HG03064 (cell line): ENCODE measurements around the gene MAGI1.

Experiments used
- ATAC-seq: cut with Tn5 transposase; IDR thresholded peaks from one replicate; pipeline ENCODE4 v1.9.1; 2021; ENCODE audit warnings: low read depth; ENCODE audit not compliant: unreplicated experiment

The MAGI1 gene

DNA sequence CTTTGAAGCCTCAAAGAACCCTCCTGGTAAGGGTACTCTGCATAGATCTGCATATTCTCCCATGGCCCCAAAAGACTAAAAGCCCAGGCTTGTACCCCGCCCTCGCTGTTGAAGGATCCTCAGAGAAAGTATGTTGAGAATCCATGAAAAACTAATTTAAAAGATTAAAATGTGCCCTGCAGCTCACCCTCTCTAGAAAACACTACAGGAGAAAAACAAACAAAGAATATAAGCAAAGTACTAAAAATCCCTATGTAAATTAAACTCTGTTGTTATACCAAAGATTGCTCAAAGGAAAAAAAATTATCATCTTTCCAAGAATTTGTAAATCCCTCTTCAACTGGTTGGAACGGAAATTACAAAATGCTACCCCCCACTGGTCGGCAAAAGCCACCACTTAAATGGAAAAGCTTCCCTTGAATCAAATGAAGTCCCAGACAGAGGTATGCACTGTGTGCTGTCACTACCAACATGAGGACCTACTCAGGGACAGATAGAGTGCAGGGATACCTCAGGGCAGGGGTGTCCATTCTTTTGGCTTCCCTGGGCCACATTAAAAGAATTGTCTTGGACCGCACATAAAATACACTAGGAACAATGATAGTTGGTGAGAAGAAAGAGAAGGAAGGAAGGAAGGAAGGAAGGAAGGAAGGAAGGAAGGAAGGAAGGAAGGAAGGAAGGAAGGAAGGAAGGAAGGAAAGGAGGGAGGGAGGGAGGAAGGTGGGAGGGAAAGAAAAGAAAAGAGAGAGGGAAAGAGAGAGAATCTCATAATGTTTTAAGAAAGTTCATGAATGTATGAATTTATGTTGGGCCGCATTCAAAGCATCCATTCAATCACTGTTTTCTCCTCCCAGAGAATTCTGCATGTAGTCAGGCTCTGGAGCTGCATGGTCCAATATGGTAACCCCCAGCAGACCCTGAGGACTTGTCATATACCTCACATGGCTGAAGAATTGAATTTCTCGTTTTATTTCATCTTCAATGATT lies 88.1 kb downstream of the MAGI1 start:
- ATAC-seq = no peak

DNA sequence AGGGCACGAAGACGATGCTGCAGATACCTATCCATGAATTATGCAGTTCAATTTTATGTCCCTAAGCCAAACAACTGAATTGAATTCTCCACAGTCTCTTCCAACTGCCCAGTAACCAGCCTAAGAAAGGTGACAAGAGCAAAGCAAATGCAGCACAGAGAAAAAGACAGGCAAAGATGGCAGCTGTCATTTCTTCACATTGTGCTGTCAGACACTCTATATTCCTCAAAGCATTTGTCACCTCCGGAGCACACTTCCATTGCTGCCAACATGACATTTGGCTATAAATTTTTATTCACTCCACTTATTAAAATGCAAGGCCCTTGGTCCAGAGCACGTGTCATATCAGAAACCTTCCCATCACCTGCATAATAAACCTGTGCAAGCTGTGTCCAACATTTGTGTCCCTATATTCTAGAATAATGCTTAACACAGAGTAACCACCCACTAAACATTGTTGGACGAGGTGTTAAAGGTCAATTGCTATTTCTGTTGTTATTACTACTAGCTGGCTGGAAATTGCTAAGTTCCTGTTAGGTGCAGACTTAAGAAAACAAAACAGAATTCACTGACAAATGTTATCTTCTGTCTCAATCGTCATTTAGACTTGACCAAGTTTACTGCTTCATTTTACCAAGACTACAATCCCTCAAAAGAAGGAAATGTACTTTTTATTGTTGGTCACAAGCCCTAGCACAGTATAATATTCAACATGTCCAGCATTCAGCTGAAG lies 89.7 kb downstream of the MAGI1 start:
- ATAC-seq = no peak

GRCh38 chr3:65946438-65946837 lies 92.3 kb downstream of the MAGI1 start:
- ATAC-seq = no peak

DNA sequence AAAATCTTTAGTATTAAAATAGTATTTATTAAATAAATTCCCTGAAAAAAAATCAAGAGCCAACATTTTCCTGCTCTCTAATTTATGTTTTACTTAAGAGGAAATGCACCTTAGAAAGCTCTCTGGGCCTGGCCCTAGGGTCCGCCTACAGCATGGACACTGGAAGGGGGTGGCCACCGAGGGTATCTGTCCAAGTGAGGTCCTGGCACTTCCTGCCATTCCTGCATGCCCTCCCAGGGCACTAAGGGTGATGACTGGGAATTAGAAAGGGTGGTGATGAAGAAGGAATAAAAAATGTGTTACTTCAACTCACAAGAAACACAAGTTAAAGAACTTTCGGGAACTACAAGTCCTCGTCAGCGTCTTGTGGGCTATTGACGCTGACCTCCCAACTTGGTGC lies 92.8 kb downstream of the MAGI1 start:
- no peak for ATAC-seq

DNA sequence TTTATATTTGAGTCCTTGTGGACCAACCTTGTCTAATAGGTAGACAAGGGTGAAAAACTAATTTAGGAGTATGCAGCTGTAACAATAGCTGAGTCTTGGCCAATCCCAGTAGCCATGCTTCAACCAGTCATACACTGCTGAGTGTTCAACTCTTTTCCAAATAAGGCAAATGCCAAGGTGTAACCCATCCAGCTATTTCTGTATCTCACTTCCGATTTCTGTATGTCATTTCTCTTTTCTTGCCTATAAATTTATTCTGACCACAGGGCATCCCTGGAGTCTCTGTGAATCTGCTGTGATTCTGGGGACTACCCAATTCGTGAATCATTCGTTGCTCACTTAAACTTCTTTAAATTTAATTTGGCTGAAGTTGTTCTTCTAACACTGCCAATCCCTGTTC lies 93.2 kb downstream of the MAGI1 start:
- ATAC-seq = no peak

DNA sequence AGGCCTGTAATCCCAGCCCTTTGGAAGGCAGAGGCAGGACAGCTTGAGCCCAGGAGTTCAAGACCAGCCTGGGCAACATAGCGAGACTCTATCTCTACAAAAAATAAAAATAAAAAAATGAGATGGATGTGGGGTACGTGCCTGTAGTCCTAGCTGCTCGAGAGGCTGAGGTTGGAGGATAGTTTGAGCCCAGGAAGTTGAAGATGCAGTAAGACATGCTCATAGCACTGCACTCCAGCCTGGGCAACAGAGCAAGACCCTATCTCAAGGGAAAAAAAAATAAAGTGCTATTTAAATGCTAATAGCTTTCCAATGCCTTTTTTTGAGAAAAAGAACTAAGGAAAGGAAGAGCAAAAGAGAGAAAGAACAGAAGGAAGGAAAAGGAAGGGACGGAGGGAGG lies 94.5 kb downstream of the MAGI1 start:
- ATAC-seq = no peak

- no peak for ATAC-seq
Measured at GRCh38 chr3:65939801-65940246, 98.9 kb downstream of the MAGI1 start.

DNA sequence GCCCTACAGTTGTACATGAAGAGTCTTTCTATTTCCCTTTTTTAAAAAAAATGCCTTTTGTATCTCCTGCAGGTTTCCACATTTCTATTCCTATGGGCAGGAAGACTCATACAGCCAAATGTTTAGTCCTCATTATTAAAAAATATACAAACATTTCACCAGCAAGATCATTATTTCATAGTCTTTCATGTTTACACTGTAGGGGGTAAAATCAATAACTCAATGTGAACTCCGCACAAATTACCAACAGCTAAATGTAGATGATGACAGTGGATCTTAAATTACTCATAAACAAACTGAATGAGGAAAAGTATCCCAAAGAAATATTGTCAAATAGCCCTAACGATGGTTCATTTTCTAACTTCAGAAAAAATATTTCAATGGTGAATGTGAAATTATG lies 99.5 kb downstream of the MAGI1 start:
- ATAC-seq = no peak

DNA sequence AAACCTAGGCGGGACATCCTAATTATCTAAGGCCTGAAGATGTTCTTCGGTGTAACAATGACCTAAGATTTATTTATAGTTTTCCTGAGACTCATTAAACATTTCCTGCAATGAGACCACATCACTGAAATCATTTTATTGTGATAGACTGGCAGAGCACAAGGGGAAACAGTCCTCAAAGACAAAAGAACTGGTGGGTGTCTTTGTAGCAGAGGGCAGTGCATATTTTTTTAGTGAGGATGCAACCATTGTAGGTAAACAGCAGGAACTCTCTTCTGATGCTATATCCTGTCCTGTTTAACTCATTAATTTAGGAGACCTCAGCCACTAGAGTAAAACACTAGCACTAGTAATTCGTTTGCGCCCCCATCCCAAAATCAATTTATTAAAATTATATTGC lies 100.0 kb downstream of the MAGI1 start:
- no peak for ATAC-seq

GRCh38 chr3:65938147-65938546 lies 100.6 kb downstream of the MAGI1 start:
- ATAC-seq = no peak

DNA sequence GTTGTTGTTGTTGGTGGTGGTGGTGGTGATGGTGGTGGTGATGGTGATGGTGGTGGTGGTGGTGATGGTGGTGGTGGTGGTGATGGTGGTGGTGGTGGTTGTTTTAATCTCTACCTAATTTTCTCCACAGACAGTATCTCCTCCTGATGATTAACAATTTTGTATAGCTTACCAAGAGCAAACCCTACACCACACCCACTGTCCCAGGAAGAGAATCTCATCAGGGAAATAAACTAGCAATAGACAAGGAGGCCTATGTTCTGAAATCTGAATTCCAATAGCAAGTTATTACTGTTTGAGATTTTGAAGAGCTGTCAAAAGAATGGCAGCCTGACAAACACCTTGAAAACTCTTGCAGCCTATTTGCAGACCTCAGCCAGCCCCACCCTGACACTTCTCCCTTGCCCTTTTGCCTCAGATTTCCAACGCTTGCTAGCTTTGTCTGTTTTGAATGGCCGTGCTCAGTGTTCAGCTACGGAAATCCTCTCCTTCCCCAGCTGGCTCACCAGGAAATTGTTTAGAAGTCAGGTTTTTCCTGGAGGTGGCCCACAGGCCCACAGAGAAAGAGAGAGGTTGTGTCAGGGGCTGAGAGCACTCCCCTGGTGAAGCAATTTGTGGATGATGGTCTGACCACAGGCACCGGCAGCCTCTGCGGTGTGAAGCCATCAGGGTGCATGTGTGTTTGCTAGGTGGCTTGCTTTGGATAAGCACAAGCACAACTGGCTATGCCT lies 101.6 kb downstream of the MAGI1 start:
- no peak for ATAC-seq

DNA sequence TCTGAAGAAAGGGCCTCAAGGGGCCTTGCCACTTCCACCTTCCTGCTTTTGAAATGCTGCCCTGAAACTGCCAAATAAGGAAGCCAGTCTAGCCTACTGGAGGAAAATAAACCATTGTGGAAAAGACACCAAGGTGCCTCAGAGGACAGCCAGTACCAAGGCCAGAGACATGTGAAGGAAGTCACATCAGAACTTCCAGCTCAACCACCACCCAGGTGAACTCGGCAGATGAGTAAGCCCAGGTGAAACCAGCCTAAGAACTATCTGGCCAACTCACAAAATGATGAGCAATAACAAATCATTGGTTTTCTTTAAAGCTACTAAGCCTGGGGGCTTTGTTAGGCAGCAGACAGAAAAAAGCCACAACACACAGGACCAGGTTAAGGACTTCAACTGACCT lies 103.0 kb downstream of the MAGI1 start:
- no peak for ATAC-seq

DNA sequence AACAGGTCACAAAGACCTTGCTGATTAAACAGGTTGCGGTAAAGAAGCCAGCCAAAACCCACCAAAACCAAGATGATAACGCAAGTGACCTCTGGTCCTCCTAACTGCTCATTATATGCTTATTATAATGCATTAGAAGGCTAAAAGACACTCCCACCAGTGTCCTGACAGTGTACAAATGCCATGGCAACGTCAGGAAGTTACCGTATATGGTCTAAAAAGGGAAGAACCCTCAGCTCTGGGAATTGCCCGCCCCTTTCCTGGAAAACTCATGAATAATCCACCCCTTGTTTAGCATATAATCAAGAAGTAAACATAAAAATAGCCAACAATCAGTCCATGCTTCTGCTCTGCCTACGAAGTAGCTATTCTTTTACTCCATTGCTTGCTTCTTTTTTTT lies 108.1 kb downstream of the MAGI1 start:
- ATAC-seq = no peak

GRCh38 chr3:65928110-65928509 lies 110.6 kb downstream of the MAGI1 start:
- no peak for ATAC-seq

DNA sequence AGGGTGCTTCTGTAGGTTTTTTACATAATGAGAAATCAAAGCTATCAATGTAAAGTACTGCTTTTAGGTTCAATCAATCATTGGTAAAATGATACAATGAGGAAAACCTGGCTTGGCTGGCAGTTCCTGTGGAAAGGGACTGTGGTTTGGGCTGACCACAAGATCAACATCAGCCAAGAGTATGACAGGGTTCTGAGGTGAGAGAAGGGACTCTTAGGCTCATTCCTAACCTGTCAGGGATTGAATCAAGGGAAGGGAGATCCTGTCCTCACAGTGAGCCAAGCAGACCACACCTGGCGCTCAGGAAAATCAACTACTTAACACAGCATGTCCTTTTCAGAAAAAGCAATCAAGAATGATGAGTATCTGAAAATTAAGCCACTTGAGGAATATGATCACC lies 111.1 kb downstream of the MAGI1 start:
- ATAC-seq = no peak

DNA sequence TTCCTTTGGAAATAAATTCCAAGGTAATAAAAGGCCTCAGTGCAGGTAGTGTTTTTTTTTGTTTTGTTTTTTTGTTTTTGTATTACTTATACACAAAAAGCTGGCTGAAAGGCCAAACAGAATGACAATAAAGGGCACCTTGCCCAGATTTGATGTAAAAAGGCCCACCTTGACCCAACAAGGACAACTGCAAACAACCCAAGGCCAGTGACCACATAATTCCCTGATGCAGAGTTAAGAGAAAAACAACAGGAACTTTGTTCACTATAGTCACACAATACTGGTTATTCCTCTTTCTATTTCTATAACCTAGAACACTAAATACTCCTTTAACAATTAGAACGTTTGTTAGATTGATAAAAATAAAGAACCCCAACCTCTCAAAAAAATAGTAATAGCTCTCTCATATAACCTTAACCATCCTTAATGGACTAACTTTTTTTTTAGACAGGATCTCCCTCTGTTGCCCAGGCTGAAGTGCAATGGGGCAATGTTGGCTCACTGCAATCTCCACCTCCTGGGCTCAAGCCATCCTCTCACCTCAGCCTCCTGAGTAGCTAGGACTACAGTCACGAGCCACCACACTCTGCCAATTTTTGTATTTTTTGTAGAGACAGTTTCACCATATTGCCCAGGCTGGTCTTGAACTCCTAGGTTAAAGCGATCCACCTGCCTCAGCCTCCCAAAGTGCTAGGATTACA lies 113.3 kb downstream of the MAGI1 start:
- no peak for ATAC-seq

DNA sequence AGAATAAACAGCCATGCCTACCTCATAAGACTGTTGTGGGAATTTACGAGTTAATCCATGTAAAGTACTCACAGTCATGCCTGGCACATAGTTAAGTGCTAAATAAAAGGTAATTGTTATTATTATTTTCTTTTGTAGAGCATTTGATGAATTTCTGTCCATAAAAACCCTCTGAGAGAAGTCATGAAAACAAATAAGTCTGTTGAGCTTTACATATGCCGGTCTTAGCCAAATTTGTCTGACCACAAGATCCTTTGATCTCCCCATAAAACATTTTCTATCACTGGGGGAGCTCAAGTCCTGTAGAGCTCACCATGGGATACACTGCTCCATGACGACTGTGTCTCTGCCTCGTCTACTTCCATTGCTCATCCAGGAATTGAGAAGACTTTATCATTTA lies 114.0 kb downstream of the MAGI1 start:
- no peak for ATAC-seq

GRCh38 chr3:65922441-65922840 lies 116.3 kb downstream of the MAGI1 start:
- no peak for ATAC-seq

- no peak for ATAC-seq
Measured at GRCh38 chr3:65919826-65920225, 118.9 kb downstream of the MAGI1 start.

DNA sequence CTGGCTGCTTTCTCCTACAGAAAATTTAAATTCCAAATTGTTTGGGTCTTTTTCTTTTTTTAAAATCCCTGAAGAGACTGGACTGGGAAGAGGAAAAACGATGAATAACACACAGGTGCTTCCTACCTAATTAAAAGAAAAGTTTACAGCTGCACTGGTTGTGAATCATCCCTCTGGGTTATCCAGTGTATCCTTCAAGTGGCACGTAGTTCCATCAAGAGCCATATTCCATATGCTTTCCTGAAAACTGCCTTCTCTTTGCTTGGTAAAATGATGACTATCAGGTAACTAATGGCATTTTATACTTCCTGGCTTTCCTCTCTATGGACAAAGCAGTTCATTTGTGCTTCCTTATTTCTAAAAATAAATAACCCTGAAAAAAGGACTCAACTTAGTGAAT lies 123.2 kb downstream of the MAGI1 start:
- no peak for ATAC-seq
